CD14-positive monocyte (primary cell): ENCODE results near the gene PDIA5. TPM values are rescaled to one million over a fixed set of nuclear protein-coding genes. Genes with fewer than 3 reads are reported as not detected.

ENCODE experiments used
- DNase-seq, 3 donors: peaks; one replicate each; pipeline ENCODE4 v3.0.0-alpha.2; 2011 to 2022
- H2AFZ ChIP-seq: 2 replicates; pipeline ENCODE4 v1.6.0; 2012; ENCODE audit warnings: mild to moderate bottlenecking, low read depth, low read length, inconsistent platforms; ENCODE audit not compliant: insufficient read depth, poor library complexity, severe bottlenecking
- H3K27ac ChIP-seq, 2 donors: 1 replicate in 1 of 2; 2 replicates in 1 of 2; pipeline ENCODE4 v1.5.1; 2012 to 2013; ENCODE audit warnings: low read length in 2 of 2, control low read depth in 1 of 2, inconsistent platforms in 1 of 2, low read depth in 1 of 2, mild to moderate bottlenecking in 1 of 2
- H3K27me3 ChIP-seq, 2 donors: one replicate each; pipeline versions ENCODE4 v1.6.0 to v1.6.1; 2011 to 2013; ENCODE audit warnings: low read length in 2 of 2; ENCODE audit not compliant: control insufficient read depth in 2 of 2, insufficient read depth in 2 of 2
- H3K36me3 ChIP-seq, 2 donors: replicated peaks in 1 of 2; 1 replicate in 1 of 2; 2 replicates in 1 of 2; pipeline versions ENCODE4 v1.5.1 to v1.6.1; 2012 to 2013; ENCODE audit warnings: low read length in 2 of 2, control low read depth in 1 of 2, inconsistent platforms in 1 of 2, mild to moderate bottlenecking in 1 of 2; ENCODE audit not compliant: insufficient read depth in 2 of 2, control insufficient read depth in 1 of 2
- H3K4me1 ChIP-seq, 2 donors: 1 replicate in 1 of 2; 2 replicates in 1 of 2; pipeline versions ENCODE4 v1.5.1 to v1.6.1; 2012 to 2013; ENCODE audit warnings: low read length in 2 of 2, control low read depth in 1 of 2, inconsistent platforms in 1 of 2, mild to moderate bottlenecking in 1 of 2, moderate library complexity in 1 of 2; ENCODE audit not compliant: insufficient read depth in 2 of 2, control insufficient read depth in 1 of 2
- H3K4me2 ChIP-seq: replicated peaks from 2 replicates; pipeline ENCODE3; 2012; ENCODE audit warnings: low read length, moderate library complexity, mild to moderate bottlenecking; ENCODE audit not compliant: poor library complexity, severe bottlenecking; ENCODE audit errors: extremely low read depth
- H3K4me3 ChIP-seq, 3 experiments: fragments of 200-600 bp in 1 of 3; sonication (generic) in 1 of 3; replicated peaks in 1 of 3; 1 replicate in 2 of 3; 2 replicates in 1 of 3; pipeline ENCODE4 v1.5.1; 2011 to 2013; ENCODE audit warnings: low read length in 3 of 3, mild to moderate bottlenecking in 3 of 3, control low read depth in 2 of 3, low read depth in 2 of 3, inconsistent platforms in 1 of 3, moderate library complexity in 1 of 3
- H3K79me2 ChIP-seq: 2 replicates; pipeline ENCODE4 v1.6.0; 2012; ENCODE audit warnings: mild to moderate bottlenecking, control low read depth, inconsistent platforms, low read length, moderate library complexity; ENCODE audit not compliant: insufficient read depth
- H3K9ac ChIP-seq: 2 replicates; pipeline ENCODE4 v1.6.0; 2017; ENCODE audit warnings: low read length, mild to moderate bottlenecking; ENCODE audit not compliant: insufficient read depth, poor library complexity, severe bottlenecking
- H3K9me3 ChIP-seq, 2 donors: replicated peaks in 1 of 2; 1 replicate in 1 of 2; 2 replicates in 1 of 2; pipeline versions ENCODE4 v1.5.1 to v1.6.1; 2012 to 2013; ENCODE audit warnings: low read length in 2 of 2, control low read depth in 1 of 2; ENCODE audit not compliant: control insufficient read depth in 1 of 2, insufficient read depth in 1 of 2
- H4K20me1 ChIP-seq: 2 replicates; pipeline ENCODE4 v1.6.0; 2012; ENCODE audit warnings: mild to moderate bottlenecking, low read length, control low read depth, moderate library complexity; ENCODE audit not compliant: insufficient read depth
- H3K27ac Mint-ChIP-seq, 7 donors: one replicate each; pipeline ENCODE4 v1.8.0; 2020; ENCODE audit warnings: mild to moderate bottlenecking in 7 of 7, mixed read lengths in 7 of 7, moderate library complexity in 6 of 7, inconsistent platforms in 2 of 7
- H3K27me3 Mint-ChIP-seq, 3 donors: one replicate each; pipeline ENCODE4 v1.8.0; 2021 to 2022; ENCODE audit warnings: low read depth in 3 of 3, mild to moderate bottlenecking in 3 of 3, mixed read lengths in 3 of 3, moderate library complexity in 3 of 3, inconsistent platforms in 1 of 3
- H3K36me3 Mint-ChIP-seq, 2 donors: one replicate each; pipeline ENCODE4 v1.8.0; 2020; ENCODE audit warnings: mixed read lengths in 2 of 2, inconsistent platforms in 1 of 2, mild to moderate bottlenecking in 1 of 2
- H3K4me1 Mint-ChIP-seq: one replicate; pipeline ENCODE4 v1.8.0; 2020; ENCODE audit warnings: mild to moderate bottlenecking, mixed read lengths
- H3K4me3 Mint-ChIP-seq, 2 donors: one replicate each; pipeline ENCODE4 v1.8.0; 2020; ENCODE audit warnings: mild to moderate bottlenecking in 2 of 2, mixed read lengths in 2 of 2, moderate library complexity in 1 of 2
- H3K9me3 Mint-ChIP-seq, 7 donors: one replicate each; pipeline ENCODE4 v1.8.0; 2020 to 2022; ENCODE audit warnings: mixed read lengths in 7 of 7, mild to moderate bottlenecking in 6 of 7, moderate library complexity in 6 of 7, inconsistent platforms in 2 of 7
- WGBS: methylation state at CpG from one replicate; pipeline ENCODE4 v1.1.5; 2013; ENCODE audit warnings: missing lambda C conversion rate; ENCODE audit not compliant: insufficient coverage; 5-methylcytosine and 5-hydroxymethylcytosine counted together
- intact Hi-C, 2 donors: fragments of 100-400 bp; cut with micrococcal nuclease; formaldehyde crosslinking; loops; one replicate each; pipeline versions ENCODE4 v1.15.0 to v1.15.1; 2023
- polyA plus RNA-seq, 3 donors: library from polyadenylated mRNA; depleted of rRNA in 1 of 3; unstranded in 2 of 3; stranded (reverse) in 1 of 3; fragments of 300-500 nt in 2 of 3; fragments of >200 nt in 1 of 3; fragmentation: Illumina TruSeq in 2 of 3; gene quantifications; 1 replicate in 2 of 3; 2 replicates in 1 of 3; pipeline ENCODE4 v1.2.3, GENCODE V29; 2012 to 2021
- TF ChIP-seq, protein P1 (sequence below): fragments of 200-600 bp; IDR thresholded peaks from one replicate; pipeline ENCODE4 v1.8.0; 2022; ENCODE audit warnings: antibody characterized with exemption, mild to moderate bottlenecking

PDIA5 gene
- polyA plus RNA-seq, 3 donors = 7.1 to 10.0 (median 9.2) TPM

DNA sequence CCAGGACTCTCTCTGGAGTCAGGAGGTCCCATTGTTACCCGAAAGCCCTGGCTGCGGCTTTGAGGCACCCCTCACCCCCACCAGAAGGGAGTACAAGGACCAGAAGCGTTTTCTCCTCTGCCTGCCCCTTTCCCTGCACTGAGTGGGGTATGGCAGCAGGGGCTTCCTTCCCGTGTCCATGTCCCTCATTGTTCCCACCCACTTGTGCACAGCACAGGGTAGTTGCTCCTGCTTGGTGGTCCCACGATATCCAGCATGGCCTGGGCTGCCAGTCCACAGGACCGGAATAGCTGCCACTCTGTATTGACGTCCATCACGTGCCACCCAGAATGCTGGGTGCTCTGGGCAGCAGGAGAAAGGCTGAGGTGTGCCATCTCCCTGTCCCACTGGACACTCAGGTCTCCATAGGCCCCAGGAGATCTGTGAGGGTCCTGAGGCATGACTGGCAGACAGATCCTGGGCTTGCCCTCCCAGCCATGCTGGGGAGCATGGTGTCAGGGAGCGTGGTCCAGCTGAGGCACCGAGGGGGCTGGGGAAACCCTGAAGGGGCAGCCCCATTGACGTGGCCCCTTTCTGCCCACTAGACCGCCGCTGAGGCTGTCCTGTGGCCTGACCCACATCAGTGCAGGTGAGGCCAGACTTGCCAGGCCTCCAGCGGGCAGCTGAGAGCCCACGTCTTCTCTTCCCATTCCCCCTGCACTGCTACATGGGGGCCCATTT, 89.6 kb downstream of the PDIA5 start:
- Histone ChIP-seq H3K4me2 (no peak overlapping the region), H3K4me3 (no peak overlapping the region), H3K79me2 (no peaks in the 10 kb centered on the region), H3K27me3 (no peaks in the 10 kb centered on the region), H2AFZ (no peak overlapping the region), H3K36me3 (peaks cover 9 to 50% of the 10 kb centered on the region in 2 donors), H4K20me1 (no peaks in the 10 kb centered on the region), H3K27ac (peak overlapping the region in 1 of 2 donors; percentile 90), H3K9ac (no peak overlapping the region), H3K9me3 (no peaks in the 10 kb centered on the region), H3K4me1 (peaks cover 43 to 44% of the 10 kb centered on the region in 2 donors)
- Mint-ChIP-seq H3K9me3 (peaks cover 0 to 7% (median 4%) of the 10 kb centered on the region in 7 donors), H3K27me3 (peaks cover 0 to 3% (median 0%) of the 10 kb centered on the region in 3 donors), H3K4me1 (peaks cover 40% of the 10 kb centered on the region), H3K36me3 (peaks cover 33 to 58% of the 10 kb centered on the region in 2 donors), H3K4me3 (no peak overlapping the region), H3K27ac (peak overlapping the region in 4 of 7 donors; percentile 21 to 66 (median 32))
- TF ChIP-seq, protein P1, sequence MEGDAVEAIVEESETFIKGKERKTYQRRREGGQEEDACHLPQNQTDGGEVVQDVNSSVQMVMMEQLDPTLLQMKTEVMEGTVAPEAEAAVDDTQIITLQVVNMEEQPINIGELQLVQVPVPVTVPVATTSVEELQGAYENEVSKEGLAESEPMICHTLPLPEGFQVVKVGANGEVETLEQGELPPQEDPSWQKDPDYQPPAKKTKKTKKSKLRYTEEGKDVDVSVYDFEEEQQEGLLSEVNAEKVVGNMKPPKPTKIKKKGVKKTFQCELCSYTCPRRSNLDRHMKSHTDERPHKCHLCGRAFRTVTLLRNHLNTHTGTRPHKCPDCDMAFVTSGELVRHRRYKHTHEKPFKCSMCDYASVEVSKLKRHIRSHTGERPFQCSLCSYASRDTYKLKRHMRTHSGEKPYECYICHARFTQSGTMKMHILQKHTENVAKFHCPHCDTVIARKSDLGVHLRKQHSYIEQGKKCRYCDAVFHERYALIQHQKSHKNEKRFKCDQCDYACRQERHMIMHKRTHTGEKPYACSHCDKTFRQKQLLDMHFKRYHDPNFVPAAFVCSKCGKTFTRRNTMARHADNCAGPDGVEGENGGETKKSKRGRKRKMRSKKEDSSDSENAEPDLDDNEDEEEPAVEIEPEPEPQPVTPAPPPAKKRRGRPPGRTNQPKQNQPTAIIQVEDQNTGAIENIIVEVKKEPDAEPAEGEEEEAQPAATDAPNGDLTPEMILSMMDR = no peak
- no peak for DNase-seq
- intact Hi-C loops = no loop called here
- 97% methylated on average over 12 of the region's 15 CpGs for WGBS

DNA sequence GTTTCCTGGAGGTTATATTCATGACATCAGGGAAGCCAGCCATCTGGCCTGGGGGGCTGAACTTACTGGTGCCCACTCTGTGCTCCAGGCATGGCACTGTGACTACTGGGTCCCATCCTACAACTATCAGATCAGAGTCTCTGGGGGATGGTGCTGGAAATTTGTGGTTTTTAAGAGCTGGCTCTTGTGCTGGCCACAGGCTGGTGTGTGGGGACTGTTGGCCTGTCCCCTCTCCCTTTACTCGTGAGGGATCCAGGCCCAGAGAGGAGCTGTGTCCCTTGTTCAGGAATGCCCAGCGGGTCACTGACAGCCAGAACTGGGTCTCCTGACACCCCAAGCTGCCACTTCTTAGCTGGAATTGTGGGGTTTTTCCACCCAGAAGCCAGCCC, 90.4 kb downstream of the PDIA5 start:
- H3K9me3 Mint-ChIP-seq = no peaks in the 10 kb centered on the region
- no CpG with 5 or more reads among the region's 2 CpGs for WGBS
- H3K36me3 Mint-ChIP-seq = peaks cover 40 to 61% of the 10 kb centered on the region in 2 donors
- TF ChIP-seq, protein P1 = no peak
- Histone ChIP-seq H2AFZ (no peak overlapping the region), H3K36me3 (peaks cover 13 to 57% of the 10 kb centered on the region in 2 donors), H3K79me2 (no peaks in the 10 kb centered on the region), H4K20me1 (no peaks in the 10 kb centered on the region), H3K27ac (peak overlapping the region in 1 of 2 donors; percentile 31), H3K4me1 (peaks cover 36 to 38% of the 10 kb centered on the region in 2 donors), H3K4me3 (no peak overlapping the region), H3K9me3 (no peaks in the 10 kb centered on the region), H3K4me2 (no peak overlapping the region), H3K27me3 (no peaks in the 10 kb centered on the region), H3K9ac (no peak overlapping the region)
- intact Hi-C loops = no loop called here
- peaks cover 0 to 3% (median 0%) of the 10 kb centered on the region in 3 donors for H3K27me3 Mint-ChIP-seq
- no peak for DNase-seq
- peak overlapping the region in 1 of 7 donors; percentile 46 for H3K27ac Mint-ChIP-seq
- peaks cover 37% of the 10 kb centered on the region for H3K4me1 Mint-ChIP-seq
- H3K4me3 Mint-ChIP-seq = no peak overlapping the region
